WTC11 (cell line): Measurements from ENCODE around the gene AQP3. TPM values are rescaled to one million over a fixed set of nuclear protein-coding genes. Genes with fewer than 3 reads are reported as not detected.

Experiments used
- ATAC-seq: fragments of 200-7000 bp; cut with Tn5 transposase; 2 replicates; pipeline ENCODE4 v1.10.0; 2021; ENCODE audit warnings: mild to moderate bottlenecking, moderate library complexity
- CTCF ChIA-PET: fragments of 300-600 bp; sonication (Branson Sonifier 250); formaldehyde crosslinking; loops from one replicate; lab custom pipeline; 2021; ENCODE audit warnings: antibody characterized with exemption; lab: Charles Lee
- POLR2A ChIA-PET: fragments of 350-600 bp; sonication (Branson Sonifier 250); formaldehyde crosslinking; loops from one replicate; lab custom pipeline; 2021; ENCODE audit warnings: antibody characterized with exemption; lab: Charles Lee
- DNase-seq: peaks from one replicate; pipeline ENCODE4 v3.0.0; 2021; ENCODE audit warnings: low spot score
- H3K27ac Mint-ChIP-seq: 2 replicates; pipeline ENCODE4 v1.8.0; 2021; ENCODE audit warnings: mixed read lengths
- H3K27me3 Mint-ChIP-seq: 2 replicates; pipeline ENCODE4 v1.8.0; 2021; ENCODE audit warnings: low read depth, mild to moderate bottlenecking, moderate library complexity, mixed read lengths
- H3K36me3 Mint-ChIP-seq: 2 replicates; pipeline ENCODE4 v1.8.0; 2021; ENCODE audit warnings: mixed read lengths
- H3K4me1 Mint-ChIP-seq: 2 replicates; pipeline ENCODE4 v1.8.0; 2022; ENCODE audit warnings: mixed read lengths
- H3K4me3 Mint-ChIP-seq: 2 replicates; pipeline ENCODE4 v1.8.0; 2021; ENCODE audit warnings: mild to moderate bottlenecking, moderate library complexity, mixed read lengths
- H3K9me3 Mint-ChIP-seq: 2 replicates; pipeline ENCODE4 v1.8.0; 2021; ENCODE audit warnings: mixed read lengths
- AR ChIP-seq: fragments of 250-450 bp; sonication (Bioruptor Pico); IDR thresholded peaks from 2 replicates; pipeline ENCODE4 v1.9.0; 2021; ENCODE audit warnings: mild to moderate bottlenecking
- ATF6 ChIP-seq: sonication (generic); formaldehyde crosslinking; IDR thresholded peaks from 2 replicates; pipeline ENCODE4 v1.8.1; 2023; ENCODE audit warnings: mild to moderate bottlenecking, missing genetic modification reagents
- CBFB ChIP-seq: sonication (generic); formaldehyde crosslinking; IDR thresholded peaks from 2 replicates; pipeline ENCODE4 v1.8.1; 2022; ENCODE audit warnings: mild to moderate bottlenecking, low read depth, missing genetic modification reagents
- CTCF ChIP-seq: fragments of 200-600 bp; IDR thresholded peaks from 2 replicates; pipeline ENCODE4 v1.8.0; 2022; ENCODE audit warnings: antibody characterized with exemption
- E2F4 ChIP-seq: sonication (generic); formaldehyde crosslinking; IDR thresholded peaks from 2 replicates; pipeline ENCODE4 v1.8.1; 2022; ENCODE audit warnings: low read depth, mild to moderate bottlenecking, moderate library complexity, missing genetic modification reagents, borderline replicate concordance
- FOXK1 ChIP-seq: sonication (generic); formaldehyde crosslinking; IDR thresholded peaks from 2 replicates; pipeline ENCODE4 v1.8.0; 2022; ENCODE audit warnings: mild to moderate bottlenecking, moderate library complexity, missing genetic modification reagents
- HMGA2 ChIP-seq: fragments of 250-450 bp; sonication (Bioruptor Pico); IDR thresholded peaks from 2 replicates; pipeline ENCODE4 v1.4.0; 2021; ENCODE audit warnings: mild to moderate bottlenecking, moderate library complexity
- PRDM15 ChIP-seq: sonication (generic); formaldehyde crosslinking; IDR thresholded peaks from 2 replicates; pipeline ENCODE4 v1.8.0; 2022; ENCODE audit warnings: missing genetic modification reagents
- SMAD4 ChIP-seq: sonication (generic); formaldehyde crosslinking; IDR thresholded peaks from 2 replicates; pipeline ENCODE4 v1.8.0; 2022; ENCODE audit warnings: mild to moderate bottlenecking, missing genetic modification reagents
- TP53 ChIP-seq: sonication (generic); formaldehyde crosslinking; IDR thresholded peaks from 2 replicates; pipeline ENCODE4 v1.8.1; 2023; ENCODE audit warnings: mild to moderate bottlenecking, missing genetic modification reagents
- ZBTB21 ChIP-seq: sonication (generic); formaldehyde crosslinking; IDR thresholded peaks from 2 replicates; pipeline ENCODE4 v1.8.1; 2023; ENCODE audit warnings: mild to moderate bottlenecking, missing genetic modification reagents, borderline replicate concordance
- ZNF317 ChIP-seq: sonication (generic); formaldehyde crosslinking; IDR thresholded peaks from 2 replicates; pipeline ENCODE4 v1.8.1; 2023; ENCODE audit warnings: low read depth, mild to moderate bottlenecking, moderate library complexity, missing genetic modification reagents, borderline replicate concordance
- ZNF512 ChIP-seq: sonication (generic); formaldehyde crosslinking; IDR thresholded peaks from 2 replicates; pipeline ENCODE4 v1.8.1; 2022; ENCODE audit warnings: missing genetic modification reagents, borderline replicate concordance
- ZNF671 ChIP-seq: fragments of 250-450 bp; sonication (Bioruptor Pico); IDR thresholded peaks from 2 replicates; pipeline ENCODE4 v1.8.0; 2021; ENCODE audit warnings: mild to moderate bottlenecking
- total RNA-seq: library from RNA; stranded (reverse); gene quantifications from 3 replicates; pipeline ENCODE4 v1.2.3, GENCODE V29; 2021

Gene AQP3
- total RNA-seq, 1 experiment from 2014 or later = 3.0 TPM

- ATAC-seq (no peak), DNase-seq (no peak)
- H3K4me1 Mint-ChIP-seq = no peaks in the 10 kb centered on the region
- CTCF ChIA-PET = interaction anchor here (0.8 to 1.1 kb wide), 3 partner anchors 16 to 22 kb away, joined by 3 to 4 read pairs (median 4); partner anchors contain the start of gene AQP3
- H3K27me3 Mint-ChIP-seq = no peaks in the 10 kb centered on the region
- H3K27ac Mint-ChIP-seq = no peak overlapping the region
- no peak overlapping the region for H3K4me3 Mint-ChIP-seq
- H3K36me3 Mint-ChIP-seq = no peaks in the 10 kb centered on the region
- no peaks in the 10 kb centered on the region for H3K9me3 Mint-ChIP-seq
- no peak for TF ChIP-seq ZNF671 (CRISPR knock-in tag)
- TF ChIP-seq ATF6 (CRISPR knock-in tag) = no peak
- TF ChIP-seq ZNF512 (CRISPR knock-in tag) = no peak
- POLR2A ChIA-PET = no interaction called here
Measured at GRCh38 chr9:33431420-33431819, 16.0 kb downstream of the AQP3 start.

GRCh38 chr9:33430942-33431341 lies 16.5 kb downstream of the AQP3 start:
- ATAC-seq = no peak
- no peak for TF ChIP-seq PRDM15 (CRISPR knock-in tag)
- TF ChIP-seq SMAD4 (CRISPR knock-in tag) = no peak
- TF ChIP-seq TP53 = no peak
- no peak for TF ChIP-seq ZNF317
- no peak for TF ChIP-seq FOXK1 (CRISPR knock-in tag)
- TF ChIP-seq E2F4 = no peak
- TF ChIP-seq AR (CRISPR knock-in tag) = no peak
- no peak for TF ChIP-seq CBFB (CRISPR knock-in tag)
- no peak for TF ChIP-seq ZBTB21 (CRISPR knock-in tag)
- no peak for TF ChIP-seq CTCF
- no peak for TF ChIP-seq HMGA2 (CRISPR knock-in tag)
- TF ChIP-seq, all 79 proteins: peak for 0
- Mint-ChIP-seq H3K9me3 (no peaks in the 10 kb centered on the region), H3K27me3 (no peaks in the 10 kb centered on the region), H3K4me3 (no peak overlapping the region), H3K4me1 (no peaks in the 10 kb centered on the region), H3K27ac (no peak overlapping the region), H3K36me3 (no peaks in the 10 kb centered on the region)
- ChIA-PET POLR2A (no interaction called here), CTCF (interaction anchor here (0.8 to 1.1 kb wide), 3 partner anchors 15 to 22 kb away, joined by 3 to 4 read pairs (median 4); partner anchors contain the start of gene AQP3)
- no peak for DNase-seq
